HFF-Myc (cell line): ENCODE results near the gene MBOAT1.

Experiments
- DNase-seq: peaks from one replicate; pipeline ENCODE4 v3.0.0-alpha.2; 2011; ENCODE audit warnings: low read depth; ENCODE audit errors: extremely low read depth
- H3K4me3 ChIP-seq: replicated peaks from 2 replicates; pipeline ENCODE4 v1.5.1; 2011; ENCODE audit warnings: low read depth, mild to moderate bottlenecking, control low read depth, low read length
- CTCF ChIP-seq: IDR thresholded peaks from 2 replicates; pipeline ENCODE4 v1.5.1; 2012; ENCODE audit warnings: mild to moderate bottlenecking, low read depth, low read length, control low read depth; ENCODE audit errors: missing control alignments

The MBOAT1 gene

GRCh38 chr6:20058121-20058905 is 154.0 kb downstream of the MBOAT1 start:
- no peak for DNase-seq
- no peak overlapping the region for H3K4me3 ChIP-seq
- TF ChIP-seq CTCF = no peak

- H3K4me3 ChIP-seq = no peak overlapping the region
- DNase-seq = peak; percentile 16
- peak; percentile 37 for TF ChIP-seq CTCF
Observed at GRCh38 chr6:20056350-20056992, 155.8 kb downstream of the MBOAT1 start.

GRCh38 chr6:20055916-20056315 is 156.4 kb downstream of the MBOAT1 start:
- H3K4me3 ChIP-seq = no peak overlapping the region
- DNase-seq = no peak
- no peak for TF ChIP-seq CTCF
